NT2/D1 (cell line): ENCODE data around the gene TMPRSS12.

Experiments used
- SUZ12 ChIP-seq: IDR thresholded peaks from 2 replicates; pipeline ENCODE4 v1.6.1; 2011; ENCODE audit not compliant: insufficient read length, insufficient read depth; ENCODE audit errors: extremely low read depth
- YY1 ChIP-seq: IDR thresholded peaks from 2 replicates; pipeline ENCODE4 v1.6.1; 2011; ENCODE audit not compliant: insufficient read length, insufficient read depth
- ZNF274 ChIP-seq: IDR thresholded peaks from 2 replicates; pipeline ENCODE4 v1.6.1; 2011; ENCODE audit warnings: mild to moderate bottlenecking, low read depth, low read length

GRCh38 chr12:50901685-50902113 lies 59.0 kb downstream of the TMPRSS12 start:
- TF ChIP-seq SUZ12 (no peak), ZNF274 (no peak), YY1 (no peak)
